ENCODE data around the gene PTTG1IP2.

PTTG1IP2 gene

DNA sequence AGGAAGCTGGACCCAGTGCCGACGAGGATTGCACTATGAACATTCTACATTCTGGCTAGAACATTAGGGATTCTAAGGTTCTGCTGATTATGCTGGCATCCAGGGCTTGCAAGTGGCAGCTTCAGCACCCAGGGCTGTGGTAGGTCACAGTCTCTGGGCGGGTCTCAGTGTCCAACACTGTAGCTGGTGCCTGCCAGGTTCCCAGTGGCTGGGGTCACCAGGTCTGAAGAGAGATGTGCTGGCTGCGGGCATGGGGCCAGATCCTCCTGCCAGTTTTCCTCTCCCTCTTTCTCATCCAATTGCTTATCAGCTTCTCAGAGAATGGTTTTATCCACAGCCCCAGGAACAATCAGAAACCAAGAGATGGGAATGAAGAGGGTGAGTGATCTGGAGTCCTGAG, at the start of gene PTTG1IP2:
TSS of gene PTTG1IP2 (plus strand) at position 86 of the 400 bp plus-strand sequence. CDS start at position 234, 148 bp downstream.
- no peaks in the 10 kb centered on the region for H3K27me3 ChIP-seq (ENCODE audit: control insufficient read depth, insufficient read depth, low read length)
- no peaks in the 10 kb centered on the region for H3K4me1 ChIP-seq (ENCODE audit: control insufficient read depth, insufficient read depth, low read length)
- H3K9me3 ChIP-seq (ENCODE audit: control insufficient read depth, insufficient read depth, low read length), result no peaks in the 10 kb centered on the region
- H3K36me3 ChIP-seq (ENCODE audit: control insufficient read depth, insufficient read depth, low read length), result no peaks in the 10 kb centered on the region
- no peak for DNase-seq (ENCODE audit: low read depth, low spot score)
- no CpG with 5 or more reads among the region's 4 CpGs for WGBS (ENCODE audit: insufficient coverage, insufficient read length)
- no peak within 1 kb of the TSS for H3K27ac ChIP-seq (ENCODE audit: low read length)
- no peak within 1 kb of the TSS for H3K4me3 ChIP-seq (ENCODE audit: low read length)

DNA sequence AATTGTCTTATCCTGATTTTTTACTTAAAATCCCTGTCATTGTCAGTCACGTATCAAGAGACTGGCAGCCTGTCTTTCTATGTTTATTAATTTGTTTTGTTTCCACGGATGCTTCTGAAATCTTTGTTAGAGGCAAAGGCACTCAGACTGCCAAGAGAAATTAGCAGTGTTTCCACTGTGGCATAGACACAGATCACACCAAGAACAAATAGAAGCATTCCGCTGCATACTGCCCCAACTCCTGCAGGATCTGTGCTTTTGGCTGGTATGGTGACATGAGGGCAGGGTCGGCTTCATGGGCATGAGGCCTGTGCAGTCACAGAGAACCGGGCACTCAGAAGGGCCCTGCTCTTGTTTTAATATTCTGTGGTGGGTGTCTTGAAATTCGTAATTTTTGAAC, 47.8 kb upstream of the PTTG1IP2 start:
- H3K27ac ChIP-seq (ENCODE audit: low read length), result no peak overlapping the region
- no CpG with 5 or more reads among the region's 6 CpGs for WGBS (ENCODE audit: insufficient coverage, insufficient read length)
- no peaks in the 10 kb centered on the region for H3K4me1 ChIP-seq (ENCODE audit: control insufficient read depth, insufficient read depth, low read length)
- no peaks in the 10 kb centered on the region for H3K9me3 ChIP-seq (ENCODE audit: control insufficient read depth, insufficient read depth, low read length)
- no peak overlapping the region for H3K4me3 ChIP-seq (ENCODE audit: low read length)
- no peak for DNase-seq (ENCODE audit: low read depth, low spot score)
- H3K27me3 ChIP-seq (ENCODE audit: control insufficient read depth, insufficient read depth, low read length), result no peaks in the 10 kb centered on the region
- no peaks in the 10 kb centered on the region for H3K36me3 ChIP-seq (ENCODE audit: control insufficient read depth, insufficient read depth, low read length)

DNA sequence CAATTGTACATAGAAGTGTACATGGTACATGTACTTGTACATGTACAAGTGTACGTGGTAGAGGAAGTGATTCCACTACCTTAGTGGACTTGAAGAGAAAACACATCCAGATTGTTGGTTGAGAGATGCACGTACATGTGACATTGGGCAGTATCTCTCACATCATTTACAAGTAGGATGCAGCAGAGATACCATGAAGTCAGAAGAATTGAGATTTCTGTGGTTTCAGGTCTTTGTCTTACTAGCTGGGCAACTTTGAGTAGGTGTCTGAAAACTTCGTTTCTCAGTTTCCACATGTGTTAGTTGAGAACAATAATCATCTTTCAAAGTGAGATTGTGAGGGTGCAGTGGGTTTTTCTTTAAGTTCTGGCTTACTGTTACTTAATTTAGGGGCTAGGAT, 44.7 kb upstream of the PTTG1IP2 start:
- no peaks in the 10 kb centered on the region for H3K36me3 ChIP-seq (ENCODE audit: control insufficient read depth, insufficient read depth, low read length)
- H3K4me1 ChIP-seq (ENCODE audit: control insufficient read depth, insufficient read depth, low read length), result no peaks in the 10 kb centered on the region
- H3K27me3 ChIP-seq (ENCODE audit: control insufficient read depth, insufficient read depth, low read length), result no peaks in the 10 kb centered on the region
- WGBS (ENCODE audit: insufficient coverage, insufficient read length), result no CpG with 5 or more reads among the region's 3 CpGs
- H3K4me3 ChIP-seq (ENCODE audit: low read length), result no peak overlapping the region
- H3K9me3 ChIP-seq (ENCODE audit: control insufficient read depth, insufficient read depth, low read length), result no peaks in the 10 kb centered on the region
- no peak overlapping the region for H3K27ac ChIP-seq (ENCODE audit: low read length)
- no peak for DNase-seq (ENCODE audit: low read depth, low spot score)

DNA sequence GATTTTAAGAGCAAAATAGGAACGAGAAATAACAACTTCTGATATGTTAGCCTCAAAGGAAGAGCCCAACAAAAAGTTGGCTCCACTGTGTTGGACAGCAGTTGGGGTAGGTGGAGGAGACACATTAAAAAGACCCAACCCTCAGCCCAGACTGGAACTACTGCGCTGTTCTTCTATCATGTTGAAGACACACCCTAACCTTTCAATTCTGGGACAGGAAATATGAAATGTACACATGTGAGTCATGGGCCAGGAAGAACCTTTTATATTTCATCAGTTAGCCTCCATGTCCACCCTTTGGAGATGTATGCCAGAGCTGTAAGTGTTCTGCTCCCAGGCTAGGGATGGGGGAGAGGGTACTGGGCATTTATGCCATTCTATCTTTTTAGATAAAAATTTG, 44.1 kb upstream of the PTTG1IP2 start:
- H3K27ac ChIP-seq (ENCODE audit: low read length), result no peak overlapping the region
- no peaks in the 10 kb centered on the region for H3K9me3 ChIP-seq (ENCODE audit: control insufficient read depth, insufficient read depth, low read length)
- H3K27me3 ChIP-seq (ENCODE audit: control insufficient read depth, insufficient read depth, low read length), result no peaks in the 10 kb centered on the region
- no peak overlapping the region for H3K4me3 ChIP-seq (ENCODE audit: low read length)
- no peaks in the 10 kb centered on the region for H3K36me3 ChIP-seq (ENCODE audit: control insufficient read depth, insufficient read depth, low read length)
- no peaks in the 10 kb centered on the region for H3K4me1 ChIP-seq (ENCODE audit: control insufficient read depth, insufficient read depth, low read length)
- no CpG with 5 or more reads among the region's 2 CpGs for WGBS (ENCODE audit: insufficient coverage, insufficient read length)
- DNase-seq (ENCODE audit: low read depth, low spot score), result no peak

DNA sequence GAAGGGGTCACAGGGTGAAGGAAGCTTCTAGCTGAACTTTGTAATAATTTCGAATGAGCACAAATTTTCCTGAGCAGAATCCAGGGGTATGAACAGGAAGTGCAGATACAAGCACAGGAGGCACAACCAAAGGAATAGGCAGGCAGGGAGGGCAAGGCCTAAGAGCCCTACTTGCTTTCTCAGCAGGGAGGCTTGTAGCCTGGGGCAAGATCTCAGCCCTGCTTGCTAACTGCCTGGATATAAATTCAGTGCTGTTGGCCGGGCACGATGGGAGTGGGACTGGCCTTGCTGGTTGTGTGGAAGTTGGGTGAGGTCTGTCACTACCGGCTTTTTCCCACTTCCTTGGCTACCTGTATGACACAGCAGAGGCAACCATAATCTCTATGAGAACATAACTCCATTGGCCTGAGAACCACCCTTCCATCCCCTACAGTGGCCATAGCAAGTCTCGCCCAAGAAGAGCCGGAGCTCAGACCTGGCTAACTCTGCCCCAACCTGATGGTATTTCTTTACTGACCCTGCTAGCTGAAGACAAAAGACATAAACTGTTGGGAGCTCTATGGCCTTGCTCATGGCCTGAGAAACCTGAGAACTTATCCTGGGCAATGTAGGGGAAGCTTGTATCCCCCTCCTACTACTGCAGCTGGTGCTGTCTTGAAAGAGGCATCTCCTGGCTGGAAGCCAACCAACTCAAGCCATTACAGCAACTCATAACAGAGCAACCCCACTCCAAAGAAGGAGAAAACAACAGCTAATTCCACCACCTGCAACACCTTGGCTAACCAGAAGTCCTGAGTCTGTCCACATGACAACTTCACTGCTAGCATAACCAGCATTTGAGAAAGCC, 38.6 kb upstream of the PTTG1IP2 start:
- no peak for DNase-seq (ENCODE audit: low read depth, low spot score)
- Histone ChIP-seq H3K4me1 (ENCODE audit: control insufficient read depth, insufficient read depth, low read length) (no peaks in the 10 kb centered on the region), H3K9me3 (ENCODE audit: control insufficient read depth, insufficient read depth, low read length) (peaks cover 1% of the 10 kb centered on the region), H3K36me3 (ENCODE audit: control insufficient read depth, insufficient read depth, low read length) (no peaks in the 10 kb centered on the region), H3K27ac (ENCODE audit: low read length) (no peak overlapping the region), H3K27me3 (ENCODE audit: control insufficient read depth, insufficient read depth, low read length) (no peaks in the 10 kb centered on the region), H3K4me3 (ENCODE audit: low read length) (no peak overlapping the region)
- no CpG with 5 or more reads among the region's 6 CpGs for WGBS (ENCODE audit: insufficient coverage, insufficient read length)

DNA sequence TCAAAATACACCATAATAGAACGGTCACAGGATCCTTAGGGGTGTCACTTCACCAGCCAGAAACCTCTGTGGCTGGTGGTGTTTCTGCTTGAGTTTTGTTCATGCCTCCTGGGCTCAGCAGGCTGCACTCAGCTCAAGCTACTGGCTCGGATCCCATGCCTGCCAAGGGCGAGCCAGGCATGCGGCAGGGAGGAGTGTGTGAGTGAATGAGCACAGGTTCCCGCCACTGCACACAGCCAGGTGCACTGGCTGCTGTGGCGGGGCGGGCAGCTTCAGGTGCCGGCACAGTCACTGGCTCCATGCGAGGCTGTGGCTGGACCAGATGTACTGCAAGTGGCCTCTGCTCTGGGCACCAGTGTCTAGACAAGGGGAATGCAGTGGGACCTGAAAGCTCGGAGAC, 36.7 kb upstream of the PTTG1IP2 start:
- no CpG with 5 or more reads among the region's 10 CpGs for WGBS (ENCODE audit: insufficient coverage, insufficient read length)
- peaks cover 1% of the 10 kb centered on the region for H3K9me3 ChIP-seq (ENCODE audit: control insufficient read depth, insufficient read depth, low read length)
- H3K27ac ChIP-seq (ENCODE audit: low read length), result no peak overlapping the region
- H3K36me3 ChIP-seq (ENCODE audit: control insufficient read depth, insufficient read depth, low read length), result no peaks in the 10 kb centered on the region
- no peaks in the 10 kb centered on the region for H3K27me3 ChIP-seq (ENCODE audit: control insufficient read depth, insufficient read depth, low read length)
- H3K4me1 ChIP-seq (ENCODE audit: control insufficient read depth, insufficient read depth, low read length), result no peaks in the 10 kb centered on the region
- H3K4me3 ChIP-seq (ENCODE audit: low read length), result no peak overlapping the region
- DNase-seq (ENCODE audit: low read depth, low spot score), result no peak

DNA sequence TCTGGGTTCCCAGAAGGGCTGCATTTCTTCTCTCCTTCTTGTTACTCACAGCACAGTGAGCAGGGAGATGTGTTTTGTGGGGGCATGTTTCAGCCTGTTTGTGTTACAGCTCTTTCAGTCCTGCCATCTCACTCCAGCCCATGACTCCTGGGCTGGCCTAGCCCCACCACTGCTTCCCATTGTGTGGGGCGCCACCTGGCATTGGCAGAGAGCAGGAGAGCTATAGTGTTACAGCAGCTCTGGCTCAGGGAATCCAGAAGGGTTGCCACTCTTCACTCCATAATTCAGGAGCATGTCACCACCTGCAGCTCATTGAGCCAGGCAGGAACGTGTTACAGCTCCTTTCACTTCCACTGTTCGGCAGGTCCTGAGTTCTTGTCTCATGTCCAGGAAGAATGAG, 36.2 kb upstream of the PTTG1IP2 start:
- WGBS (ENCODE audit: insufficient coverage, insufficient read length), result no CpG with 5 or more reads among the region's 3 CpGs
- no peak for DNase-seq (ENCODE audit: low read depth, low spot score)
- H3K9me3 ChIP-seq (ENCODE audit: control insufficient read depth, insufficient read depth, low read length), result peaks cover 1% of the 10 kb centered on the region

DNA sequence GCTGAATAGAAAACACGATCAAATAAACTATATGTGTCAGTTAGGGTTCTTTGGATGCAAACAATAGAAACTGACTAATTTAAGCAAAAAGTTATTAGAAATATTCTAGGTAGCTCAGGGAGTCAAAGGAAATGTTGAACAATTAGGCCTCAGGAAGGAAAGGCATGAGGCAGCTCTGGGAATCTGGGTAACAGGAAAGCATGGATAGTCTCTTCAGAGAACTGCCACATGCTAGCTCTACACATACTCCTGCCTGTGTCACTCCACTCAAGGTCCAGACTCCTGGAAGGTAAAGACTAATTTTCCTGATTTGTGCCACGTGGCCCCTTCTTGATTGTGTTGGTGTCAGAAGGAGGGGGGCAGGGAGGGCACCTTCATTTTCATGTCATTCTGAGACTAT, 23.8 kb upstream of the PTTG1IP2 start:
- DNase-seq (ENCODE audit: low read depth, low spot score), result no peak
- no peak overlapping the region for H3K4me3 ChIP-seq (ENCODE audit: low read length)
- H3K4me1 ChIP-seq (ENCODE audit: control insufficient read depth, insufficient read depth, low read length), result no peaks in the 10 kb centered on the region
- no peaks in the 10 kb centered on the region for H3K9me3 ChIP-seq (ENCODE audit: control insufficient read depth, insufficient read depth, low read length)
- WGBS (ENCODE audit: insufficient coverage, insufficient read length), result no CpG with 5 or more reads among the region's 2 CpGs
- no peak overlapping the region for H3K27ac ChIP-seq (ENCODE audit: low read length)
- no peaks in the 10 kb centered on the region for H3K27me3 ChIP-seq (ENCODE audit: control insufficient read depth, insufficient read depth, low read length)
- no peaks in the 10 kb centered on the region for H3K36me3 ChIP-seq (ENCODE audit: control insufficient read depth, insufficient read depth, low read length)

More for the DNA sequence above, 36.2 kb upstream of the PTTG1IP2 start:
- no peaks in the 10 kb centered on the region for H3K27me3 ChIP-seq (ENCODE audit: control insufficient read depth, insufficient read depth, low read length)
- no peak overlapping the region for H3K4me3 ChIP-seq (ENCODE audit: low read length)
- H3K36me3 ChIP-seq (ENCODE audit: control insufficient read depth, insufficient read depth, low read length), result no peaks in the 10 kb centered on the region
- no peaks in the 10 kb centered on the region for H3K4me1 ChIP-seq (ENCODE audit: control insufficient read depth, insufficient read depth, low read length)
- no peak overlapping the region for H3K27ac ChIP-seq (ENCODE audit: low read length)

DNA sequence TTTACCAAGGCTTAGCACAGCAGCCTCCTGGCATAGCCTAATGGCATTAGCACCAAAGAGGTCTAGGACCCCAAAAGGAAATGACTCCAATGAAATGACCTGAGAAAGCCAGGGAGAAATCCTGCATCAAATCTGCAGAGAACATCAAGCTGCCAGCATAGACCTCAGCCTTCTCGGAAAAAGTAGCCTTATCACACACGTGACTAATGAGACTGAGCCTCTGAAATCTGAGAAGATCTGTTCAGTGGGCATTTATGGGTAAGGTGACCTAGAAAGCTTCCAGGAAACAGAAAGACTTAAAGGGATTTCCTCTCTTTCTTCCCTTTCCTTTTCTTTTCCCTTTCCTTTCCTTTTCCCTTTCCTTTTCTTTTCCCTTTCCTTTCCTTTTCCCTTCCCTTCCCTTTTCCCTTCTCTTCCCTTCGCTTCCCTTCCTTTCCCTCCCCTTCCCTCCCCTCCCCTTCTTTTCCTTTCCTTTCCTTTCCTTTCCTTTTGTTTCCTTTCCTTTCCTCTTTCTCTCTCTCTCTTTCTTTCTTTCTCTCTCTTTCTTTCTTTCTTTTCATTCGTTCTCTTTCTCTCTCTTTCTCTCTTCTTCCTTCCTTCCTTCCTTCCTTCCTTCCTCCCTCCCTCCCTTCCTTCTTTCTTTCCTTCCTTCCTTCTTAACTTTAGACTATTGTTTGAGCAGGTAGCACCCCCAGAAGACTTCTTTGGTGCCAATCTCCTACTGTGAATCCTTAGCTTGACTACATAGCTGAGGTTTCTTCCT, 23.1 kb upstream of the PTTG1IP2 start:
- DNase-seq (ENCODE audit: low read depth, low spot score), result no peak
- no CpG with 5 or more reads among the region's 4 CpGs for WGBS (ENCODE audit: insufficient coverage, insufficient read length)

DNA sequence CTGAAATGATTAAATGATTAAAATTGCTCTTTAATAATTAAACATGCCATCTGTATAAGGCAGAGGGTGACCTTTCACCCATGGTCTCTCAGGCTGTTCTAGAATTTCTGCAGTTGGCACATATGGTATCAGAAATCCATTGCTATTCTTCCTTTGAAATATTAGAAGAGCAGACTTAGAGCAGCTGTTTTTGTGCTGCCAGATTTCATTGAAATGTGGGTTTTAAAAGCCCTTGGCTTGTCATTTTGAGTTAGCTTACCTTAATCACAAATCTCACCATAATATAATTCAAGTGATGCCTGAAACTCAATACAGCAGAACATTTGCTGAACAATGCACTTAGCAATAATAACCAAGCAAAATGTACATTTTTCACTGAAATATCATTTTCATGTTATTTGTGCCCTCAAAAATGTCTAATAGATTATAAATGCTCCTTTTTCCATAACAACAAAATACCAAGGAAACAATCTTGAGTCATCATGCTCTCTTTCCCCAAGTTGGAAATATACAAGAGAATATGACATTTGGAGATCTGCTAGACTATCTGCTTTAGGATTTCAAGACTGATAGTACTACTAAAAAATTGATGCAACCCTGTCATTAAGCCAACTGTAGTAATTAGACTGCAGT, 16.1 kb upstream of the PTTG1IP2 start:
- no peak overlapping the region for H3K27ac ChIP-seq (ENCODE audit: low read length)
- no peak for DNase-seq (ENCODE audit: low read depth, low spot score)
- no peak overlapping the region for H3K4me3 ChIP-seq (ENCODE audit: low read length)

More for the DNA sequence above, 23.1 kb upstream of the PTTG1IP2 start:
- H3K36me3 ChIP-seq (ENCODE audit: control insufficient read depth, insufficient read depth, low read length), result no peaks in the 10 kb centered on the region
- no peak overlapping the region for H3K4me3 ChIP-seq (ENCODE audit: low read length)
- H3K27me3 ChIP-seq (ENCODE audit: control insufficient read depth, insufficient read depth, low read length), result no peaks in the 10 kb centered on the region
- no peaks in the 10 kb centered on the region for H3K9me3 ChIP-seq (ENCODE audit: control insufficient read depth, insufficient read depth, low read length)
- no peaks in the 10 kb centered on the region for H3K4me1 ChIP-seq (ENCODE audit: control insufficient read depth, insufficient read depth, low read length)
- no peak overlapping the region for H3K27ac ChIP-seq (ENCODE audit: low read length)

More for the DNA sequence above, 16.1 kb upstream of the PTTG1IP2 start:
- no peaks in the 10 kb centered on the region; the same call in 1 of the 2 replicates for H3K4me1 ChIP-seq (ENCODE audit: control insufficient read depth, insufficient read depth, low read length)
- H3K27me3 ChIP-seq (ENCODE audit: control insufficient read depth, insufficient read depth, low read length), result no peaks in the 10 kb centered on the region
- H3K9me3 ChIP-seq (ENCODE audit: control insufficient read depth, insufficient read depth, low read length), result no peaks in the 10 kb centered on the region
- H3K36me3 ChIP-seq (ENCODE audit: control insufficient read depth, insufficient read depth, low read length), result no peaks in the 10 kb centered on the region

Data from iPS DF 6.9 (cell line).